Chondrocyte (in vitro differentiated cells): ENCODE results near the gene TRABD2B. TPM values are rescaled to one million over a fixed set of nuclear protein-coding genes. Genes with fewer than 3 reads are reported as not detected.

Source experiments
- DNase-seq: peaks from one replicate; pipeline ENCODE4 v3.0.0; 2021; ENCODE audit warnings: mixed read lengths, low spot score
- H3K27ac Mint-ChIP-seq: one replicate; pipeline ENCODE4 v1.8.0; 2021; ENCODE audit warnings: mild to moderate bottlenecking, moderate library complexity, mixed read lengths; ENCODE audit not compliant: unreplicated experiment
- H3K27me3 Mint-ChIP-seq: 2 replicates; pipeline ENCODE4 v1.8.0; 2021; ENCODE audit warnings: low read depth, mixed read lengths
- H3K36me3 Mint-ChIP-seq: 2 replicates; pipeline ENCODE4 v1.8.0; 2021; ENCODE audit warnings: low read depth, mixed read lengths
- H3K4me1 Mint-ChIP-seq: 2 replicates; pipeline ENCODE4 v1.8.0; 2021; ENCODE audit warnings: low read depth, mild to moderate bottlenecking, mixed read lengths
- H3K4me3 Mint-ChIP-seq: one replicate; pipeline ENCODE4 v1.8.0; 2021; ENCODE audit warnings: mild to moderate bottlenecking, moderate library complexity, mixed read lengths; ENCODE audit not compliant: unreplicated experiment
- H3K9me3 Mint-ChIP-seq: 2 replicates; pipeline ENCODE4 v1.8.0; 2021; ENCODE audit warnings: low read depth, mixed read lengths
- total RNA-seq: library from RNA; stranded (reverse); gene quantifications from 3 replicates; pipeline ENCODE4 v1.2.1, GENCODE V29; 2021
- TF ChIP-seq, protein P1 (sequence below): fragments of 200-600 bp; sonication (generic); IDR thresholded peaks from 2 replicates; pipeline ENCODE4 v1.5.0; 2021; ENCODE audit warnings: antibody characterized with exemption, mild to moderate bottlenecking, moderate library complexity

The TRABD2B gene
- total RNA-seq, 1 donor from 2014 or later = 0.90 TPM

DNA sequence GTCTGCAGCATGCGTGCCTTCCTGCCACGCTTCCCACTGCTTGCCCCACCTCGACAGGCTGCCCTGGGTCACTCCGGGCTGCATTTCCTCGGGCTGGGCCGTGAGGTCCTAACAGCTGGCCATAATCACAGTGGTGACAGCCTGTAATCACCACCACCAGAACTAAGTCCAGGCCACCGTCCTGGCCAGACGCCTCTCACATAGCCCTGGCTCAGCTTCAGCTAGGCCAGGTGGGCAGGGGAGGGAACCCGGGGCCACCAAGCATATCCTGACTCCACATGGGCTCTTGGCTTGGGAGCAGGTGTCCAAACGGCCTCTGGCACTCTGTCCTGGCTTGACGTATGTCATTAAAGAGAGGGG is 229.5 kb downstream of the TRABD2B start:
- Mint-ChIP-seq H3K4me1 (peaks cover 6% of the 10 kb centered on the region), H3K36me3 (peaks cover 2% of the 10 kb centered on the region), H3K9me3 (no peaks in the 10 kb centered on the region), H3K4me3 (no peak overlapping the region), H3K27me3 (peaks cover 12% of the 10 kb centered on the region), H3K27ac (no peak overlapping the region)
- peak; percentile 57 for DNase-seq
- TF ChIP-seq, protein P1, sequence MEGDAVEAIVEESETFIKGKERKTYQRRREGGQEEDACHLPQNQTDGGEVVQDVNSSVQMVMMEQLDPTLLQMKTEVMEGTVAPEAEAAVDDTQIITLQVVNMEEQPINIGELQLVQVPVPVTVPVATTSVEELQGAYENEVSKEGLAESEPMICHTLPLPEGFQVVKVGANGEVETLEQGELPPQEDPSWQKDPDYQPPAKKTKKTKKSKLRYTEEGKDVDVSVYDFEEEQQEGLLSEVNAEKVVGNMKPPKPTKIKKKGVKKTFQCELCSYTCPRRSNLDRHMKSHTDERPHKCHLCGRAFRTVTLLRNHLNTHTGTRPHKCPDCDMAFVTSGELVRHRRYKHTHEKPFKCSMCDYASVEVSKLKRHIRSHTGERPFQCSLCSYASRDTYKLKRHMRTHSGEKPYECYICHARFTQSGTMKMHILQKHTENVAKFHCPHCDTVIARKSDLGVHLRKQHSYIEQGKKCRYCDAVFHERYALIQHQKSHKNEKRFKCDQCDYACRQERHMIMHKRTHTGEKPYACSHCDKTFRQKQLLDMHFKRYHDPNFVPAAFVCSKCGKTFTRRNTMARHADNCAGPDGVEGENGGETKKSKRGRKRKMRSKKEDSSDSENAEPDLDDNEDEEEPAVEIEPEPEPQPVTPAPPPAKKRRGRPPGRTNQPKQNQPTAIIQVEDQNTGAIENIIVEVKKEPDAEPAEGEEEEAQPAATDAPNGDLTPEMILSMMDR = no peak

GRCh38 chr1:47766832-47767740 is 230.1 kb downstream of the TRABD2B start:
- H3K9me3 Mint-ChIP-seq = no peaks in the 10 kb centered on the region
- peak; percentile 44 for DNase-seq
- H3K27me3 Mint-ChIP-seq = peaks cover 10% of the 10 kb centered on the region
- TF ChIP-seq, protein P1 = no peak
- peaks cover 6% of the 10 kb centered on the region for H3K4me1 Mint-ChIP-seq
- H3K36me3 Mint-ChIP-seq = no peaks in the 10 kb centered on the region
- H3K4me3 Mint-ChIP-seq = no peak overlapping the region
- no peak overlapping the region for H3K27ac Mint-ChIP-seq

GRCh38 chr1:47765742-47766485 is 231.3 kb downstream of the TRABD2B start:
- Mint-ChIP-seq H3K4me3 (no peak overlapping the region), H3K9me3 (no peaks in the 10 kb centered on the region), H3K36me3 (no peaks in the 10 kb centered on the region), H3K27ac (no peak overlapping the region), H3K4me1 (peaks cover 6% of the 10 kb centered on the region), H3K27me3 (peaks cover 13% of the 10 kb centered on the region)
- TF ChIP-seq, protein P1 = no peak
- peak; percentile 73 for DNase-seq

GRCh38 chr1:47765236-47765635 is 231.9 kb downstream of the TRABD2B start:
- TF ChIP-seq, protein P1 = no peak
- H3K27ac Mint-ChIP-seq = no peak overlapping the region
- peaks cover 12% of the 10 kb centered on the region for H3K27me3 Mint-ChIP-seq
- no peak overlapping the region for H3K4me3 Mint-ChIP-seq
- no peaks in the 10 kb centered on the region for H3K36me3 Mint-ChIP-seq
- peaks cover 6% of the 10 kb centered on the region for H3K4me1 Mint-ChIP-seq
- DNase-seq = peak; percentile 63
- H3K9me3 Mint-ChIP-seq = no peaks in the 10 kb centered on the region

GRCh38 chr1:47764461-47765046 is 232.6 kb downstream of the TRABD2B start:
- H3K4me1 Mint-ChIP-seq = peaks cover 11% of the 10 kb centered on the region
- DNase-seq = peak; percentile 64
- no peaks in the 10 kb centered on the region for H3K36me3 Mint-ChIP-seq
- no peaks in the 10 kb centered on the region for H3K9me3 Mint-ChIP-seq
- TF ChIP-seq, protein P1 = no peak
- H3K27ac Mint-ChIP-seq = no peak overlapping the region
- H3K27me3 Mint-ChIP-seq = peaks cover 12% of the 10 kb centered on the region
- H3K4me3 Mint-ChIP-seq = no peak overlapping the region
